ENCODE results near the gene AZU1.

DNA sequence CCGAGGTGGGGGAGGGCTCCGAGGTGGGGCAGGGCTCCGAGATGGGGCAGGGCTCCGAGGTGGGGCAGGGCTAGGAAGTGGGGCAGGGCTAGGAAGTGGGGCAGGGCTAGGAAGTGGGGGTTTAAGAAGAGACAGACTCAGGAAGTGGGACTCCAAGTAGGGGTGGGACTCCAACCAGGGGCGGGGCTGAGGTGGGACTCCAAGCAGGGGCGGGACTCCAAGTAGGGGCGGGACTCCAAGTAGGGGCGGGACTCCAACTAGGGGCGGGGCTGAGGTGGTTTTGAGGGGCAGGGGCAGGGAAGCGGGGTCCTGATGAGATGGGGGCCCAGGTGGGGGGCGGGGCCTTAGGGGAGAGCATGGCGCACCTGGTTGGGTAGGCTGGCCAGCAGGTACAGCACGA is 45.4 kb downstream of the AZU1 start:
- TF ChIP-seq, protein P1, sequence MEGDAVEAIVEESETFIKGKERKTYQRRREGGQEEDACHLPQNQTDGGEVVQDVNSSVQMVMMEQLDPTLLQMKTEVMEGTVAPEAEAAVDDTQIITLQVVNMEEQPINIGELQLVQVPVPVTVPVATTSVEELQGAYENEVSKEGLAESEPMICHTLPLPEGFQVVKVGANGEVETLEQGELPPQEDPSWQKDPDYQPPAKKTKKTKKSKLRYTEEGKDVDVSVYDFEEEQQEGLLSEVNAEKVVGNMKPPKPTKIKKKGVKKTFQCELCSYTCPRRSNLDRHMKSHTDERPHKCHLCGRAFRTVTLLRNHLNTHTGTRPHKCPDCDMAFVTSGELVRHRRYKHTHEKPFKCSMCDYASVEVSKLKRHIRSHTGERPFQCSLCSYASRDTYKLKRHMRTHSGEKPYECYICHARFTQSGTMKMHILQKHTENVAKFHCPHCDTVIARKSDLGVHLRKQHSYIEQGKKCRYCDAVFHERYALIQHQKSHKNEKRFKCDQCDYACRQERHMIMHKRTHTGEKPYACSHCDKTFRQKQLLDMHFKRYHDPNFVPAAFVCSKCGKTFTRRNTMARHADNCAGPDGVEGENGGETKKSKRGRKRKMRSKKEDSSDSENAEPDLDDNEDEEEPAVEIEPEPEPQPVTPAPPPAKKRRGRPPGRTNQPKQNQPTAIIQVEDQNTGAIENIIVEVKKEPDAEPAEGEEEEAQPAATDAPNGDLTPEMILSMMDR (IDR thresholded peaks at IDR 0.05; ENCODE audit: low read depth, low read length, poor library complexity, severe bottlenecking), result no peak
- TF ChIP-seq EZH2phosphoT487 (IDR thresholded peaks at IDR 0.05; ENCODE audit: borderline replicate concordance, low read length), result no peak
